H1 (cell line): ENCODE measurements around the gene GOLGA6C.

Experiments
- SP1 ChIP-seq: IDR thresholded peaks from 2 replicates; pipeline ENCODE4 v1.6.1; 2011; ENCODE audit warnings: low read depth, low read length
- TF ChIP-seq, protein P1 (sequence below), 3 experiments: IDR thresholded peaks; 1 replicate in 2 of 3; 2 replicates in 1 of 3; pipeline versions ENCODE4 v1.5.1 to v1.6.1; 2011; ENCODE audit warnings: low read length in 3 of 3, mild to moderate bottlenecking in 3 of 3, inconsistent platforms in 2 of 3, low read depth in 1 of 3, moderate library complexity in 1 of 3; ENCODE audit not compliant: insufficient read depth in 1 of 3; ENCODE audit errors: control extremely low read depth in 1 of 3

- TF ChIP-seq SP1: no peak
- TF ChIP-seq, protein P1, sequence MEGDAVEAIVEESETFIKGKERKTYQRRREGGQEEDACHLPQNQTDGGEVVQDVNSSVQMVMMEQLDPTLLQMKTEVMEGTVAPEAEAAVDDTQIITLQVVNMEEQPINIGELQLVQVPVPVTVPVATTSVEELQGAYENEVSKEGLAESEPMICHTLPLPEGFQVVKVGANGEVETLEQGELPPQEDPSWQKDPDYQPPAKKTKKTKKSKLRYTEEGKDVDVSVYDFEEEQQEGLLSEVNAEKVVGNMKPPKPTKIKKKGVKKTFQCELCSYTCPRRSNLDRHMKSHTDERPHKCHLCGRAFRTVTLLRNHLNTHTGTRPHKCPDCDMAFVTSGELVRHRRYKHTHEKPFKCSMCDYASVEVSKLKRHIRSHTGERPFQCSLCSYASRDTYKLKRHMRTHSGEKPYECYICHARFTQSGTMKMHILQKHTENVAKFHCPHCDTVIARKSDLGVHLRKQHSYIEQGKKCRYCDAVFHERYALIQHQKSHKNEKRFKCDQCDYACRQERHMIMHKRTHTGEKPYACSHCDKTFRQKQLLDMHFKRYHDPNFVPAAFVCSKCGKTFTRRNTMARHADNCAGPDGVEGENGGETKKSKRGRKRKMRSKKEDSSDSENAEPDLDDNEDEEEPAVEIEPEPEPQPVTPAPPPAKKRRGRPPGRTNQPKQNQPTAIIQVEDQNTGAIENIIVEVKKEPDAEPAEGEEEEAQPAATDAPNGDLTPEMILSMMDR (IDR thresholded peaks at IDR 0.05; ENCODE audit: control extremely low read depth in 1 of 3, insufficient read depth in 1 of 3, low read depth in 1 of 3, low read length in 3 of 3): peak; percentile 94 to 95 (median 95)
These were observed 49.8 kb downstream of the GOLGA6C start for GRCh38 chr15:75307778-75308390.
